ENCODE results near the gene CYB5R4.
"Not testable (repeated sequence)": the region's sequence is repeated elsewhere in the genome, so short reads cannot be mapped to it uniquely, and the experiment has no call there.

Gene CYB5R4

GRCh38 chr6:83890520-83890919, 31.0 kb downstream of the CYB5R4 start:
- no peak overlapping the region for H3K27ac ChIP-seq
- TF ChIP-seq, protein P1, sequence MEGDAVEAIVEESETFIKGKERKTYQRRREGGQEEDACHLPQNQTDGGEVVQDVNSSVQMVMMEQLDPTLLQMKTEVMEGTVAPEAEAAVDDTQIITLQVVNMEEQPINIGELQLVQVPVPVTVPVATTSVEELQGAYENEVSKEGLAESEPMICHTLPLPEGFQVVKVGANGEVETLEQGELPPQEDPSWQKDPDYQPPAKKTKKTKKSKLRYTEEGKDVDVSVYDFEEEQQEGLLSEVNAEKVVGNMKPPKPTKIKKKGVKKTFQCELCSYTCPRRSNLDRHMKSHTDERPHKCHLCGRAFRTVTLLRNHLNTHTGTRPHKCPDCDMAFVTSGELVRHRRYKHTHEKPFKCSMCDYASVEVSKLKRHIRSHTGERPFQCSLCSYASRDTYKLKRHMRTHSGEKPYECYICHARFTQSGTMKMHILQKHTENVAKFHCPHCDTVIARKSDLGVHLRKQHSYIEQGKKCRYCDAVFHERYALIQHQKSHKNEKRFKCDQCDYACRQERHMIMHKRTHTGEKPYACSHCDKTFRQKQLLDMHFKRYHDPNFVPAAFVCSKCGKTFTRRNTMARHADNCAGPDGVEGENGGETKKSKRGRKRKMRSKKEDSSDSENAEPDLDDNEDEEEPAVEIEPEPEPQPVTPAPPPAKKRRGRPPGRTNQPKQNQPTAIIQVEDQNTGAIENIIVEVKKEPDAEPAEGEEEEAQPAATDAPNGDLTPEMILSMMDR (conservative IDR thresholded peaks at IDR 0.05): no peak

DNA sequence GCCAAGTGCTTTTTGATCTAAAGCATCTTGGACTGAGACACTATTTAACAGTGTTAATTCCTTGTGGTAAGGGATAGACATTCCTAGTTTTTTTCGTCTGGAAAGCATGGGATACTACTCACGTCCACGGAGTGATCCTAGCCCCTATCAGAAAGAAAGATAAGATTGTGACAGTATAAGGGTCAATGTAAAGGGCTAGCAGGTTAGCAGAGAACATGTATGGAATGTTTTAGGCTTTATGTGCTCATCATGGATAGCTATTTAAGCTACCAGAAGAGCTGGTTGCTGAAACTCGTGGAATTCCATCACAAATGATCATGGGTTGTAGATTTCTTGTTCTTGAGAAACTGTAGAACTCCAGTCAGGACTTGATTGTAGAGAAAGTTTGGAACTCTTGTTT, 32.1 kb downstream of the CYB5R4 start:
- H3K27ac ChIP-seq: no peak overlapping the region
- TF ChIP-seq, protein P1 (conservative IDR thresholded peaks at IDR 0.05): no peak

GRCh38 chr6:83893024-83893423, 33.5 kb downstream of the CYB5R4 start:
- H3K27ac ChIP-seq: peak overlapping the region; percentile 16; the same call in 1 of the 2 replicates
- TF ChIP-seq, protein P1 (conservative IDR thresholded peaks at IDR 0.05): no peak

- H3K27ac ChIP-seq: not testable (repeated sequence)
These were observed 37.6 kb downstream of the CYB5R4 start for GRCh38 chr6:83897094-83897493.

DNA sequence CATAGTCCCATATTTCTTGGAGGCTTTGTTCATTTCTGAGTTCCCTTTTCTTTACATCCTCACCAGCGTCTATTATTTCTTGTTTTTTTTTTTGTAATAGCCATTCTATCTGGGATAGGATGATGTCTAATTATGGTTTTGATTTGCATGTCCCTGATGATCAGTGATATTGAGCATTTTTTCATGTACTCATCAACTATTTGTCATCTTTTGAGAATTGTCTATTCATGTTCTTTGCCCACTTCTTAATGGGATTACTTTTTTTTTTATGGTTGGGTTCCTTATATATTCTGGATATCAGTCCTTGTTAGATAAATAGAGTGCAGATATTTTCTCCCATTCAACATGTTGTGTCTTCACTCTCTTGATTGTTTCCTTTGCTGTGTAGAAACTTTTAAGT, 42.1 kb downstream of the CYB5R4 start:
- TF ChIP-seq, protein P1 (conservative IDR thresholded peaks at IDR 0.05): no peak
- H3K27ac ChIP-seq: no peak overlapping the region

- no peak overlapping the region for H3K27ac ChIP-seq
- TF ChIP-seq, protein P1 (conservative IDR thresholded peaks at IDR 0.05): no peak
These were observed 44.9 kb downstream of the CYB5R4 start for GRCh38 chr6:83904395-83904794.

GRCh38 chr6:83905648-83906047, 46.2 kb downstream of the CYB5R4 start:
- TF ChIP-seq, protein P1 (conservative IDR thresholded peaks at IDR 0.05): no peak
- H3K27ac ChIP-seq: no peak overlapping the region

GRCh38 chr6:83907623-83908390, 48.3 kb downstream of the CYB5R4 start:
- H3K27ac ChIP-seq: not testable (repeated sequence)
